Measurements from ENCODE around the gene CCDC3. TPM values are rescaled to one million over a fixed set of nuclear protein-coding genes. Genes with fewer than 3 reads are reported as not detected.

CCDC3 gene
- total RNA-seq, 6 experiments from 2014 or later = 0.05 to 0.09 (median 0.07) TPM; not detected in 2

- Mint-ChIP-seq H3K27ac (no peak overlapping the region), H3K36me3 (ENCODE audit: low read depth) (no peaks in the 10 kb centered on the region), H3K4me1 (ENCODE audit: low read depth) (no peaks in the 10 kb centered on the region), H3K27me3 (ENCODE audit: insufficient read depth) (no peaks in the 10 kb centered on the region; the same call in none of the 2 replicates), H3K9me3 (peaks cover 14% of the 10 kb centered on the region), H3K4me3 (no peak overlapping the region)
- no peak for TF ChIP-seq CTCF (IDR thresholded peaks at IDR 0.05)
- no peak for DNase-seq
Measured at GRCh38 chr10:12862459-12862858, 139.1 kb downstream of the CCDC3 start.

- no peak overlapping the region for H3K4me3 Mint-ChIP-seq
- H3K27ac Mint-ChIP-seq = no peak overlapping the region
- H3K36me3 Mint-ChIP-seq (ENCODE audit: low read depth) = no peaks in the 10 kb centered on the region
- H3K4me1 Mint-ChIP-seq (ENCODE audit: low read depth) = no peaks in the 10 kb centered on the region
- TF ChIP-seq CTCF (IDR thresholded peaks at IDR 0.05) = no peak
- H3K9me3 Mint-ChIP-seq = peaks cover 26% of the 10 kb centered on the region
- DNase-seq = no peak
- H3K27me3 Mint-ChIP-seq (ENCODE audit: insufficient read depth) = peaks cover 6% of the 10 kb centered on the region; the same call in 1 of the 2 replicates
Measured at GRCh38 chr10:12854988-12855387, 146.5 kb downstream of the CCDC3 start.

GRCh38 chr10:12852687-12853086 is 148.8 kb downstream of the CCDC3 start:
- no peak for DNase-seq
- H3K27ac Mint-ChIP-seq = no peak overlapping the region
- no peak overlapping the region for H3K4me3 Mint-ChIP-seq
- H3K9me3 Mint-ChIP-seq = peaks cover 23% of the 10 kb centered on the region
- no peak for TF ChIP-seq CTCF (IDR thresholded peaks at IDR 0.05)
- peaks cover 6% of the 10 kb centered on the region; the same call in 1 of the 2 replicates for H3K27me3 Mint-ChIP-seq (ENCODE audit: insufficient read depth)
- no peaks in the 10 kb centered on the region for H3K36me3 Mint-ChIP-seq (ENCODE audit: low read depth)
- H3K4me1 Mint-ChIP-seq (ENCODE audit: low read depth) = no peaks in the 10 kb centered on the region

GRCh38 chr10:12849319-12850181 is 152.0 kb downstream of the CCDC3 start:
- no peaks in the 10 kb centered on the region for H3K36me3 Mint-ChIP-seq (ENCODE audit: low read depth)
- no peak for DNase-seq
- no peak overlapping the region for H3K27ac Mint-ChIP-seq
- peaks cover 8% of the 10 kb centered on the region for H3K4me1 Mint-ChIP-seq (ENCODE audit: low read depth)
- peaks cover 3% of the 10 kb centered on the region; the same call in 1 of the 2 replicates for H3K27me3 Mint-ChIP-seq (ENCODE audit: insufficient read depth)
- peaks cover 11% of the 10 kb centered on the region; the same call in 1 of the 2 replicates for H3K9me3 Mint-ChIP-seq
- TF ChIP-seq CTCF (IDR thresholded peaks at IDR 0.05) = no peak
- H3K4me3 Mint-ChIP-seq = no peak overlapping the region

- DNase-seq = no peak
- no peaks in the 10 kb centered on the region for H3K36me3 Mint-ChIP-seq (ENCODE audit: low read depth)
- peaks cover 8% of the 10 kb centered on the region for H3K4me1 Mint-ChIP-seq (ENCODE audit: low read depth)
- peaks cover 3% of the 10 kb centered on the region; the same call in 1 of the 2 replicates for H3K27me3 Mint-ChIP-seq (ENCODE audit: insufficient read depth)
- H3K9me3 Mint-ChIP-seq = peaks cover 7% of the 10 kb centered on the region; the same call in 1 of the 2 replicates
- no peak overlapping the region for H3K4me3 Mint-ChIP-seq
- H3K27ac Mint-ChIP-seq = no peak overlapping the region
- TF ChIP-seq CTCF (IDR thresholded peaks at IDR 0.05) = no peak
Measured at GRCh38 chr10:12848439-12849173, 152.9 kb downstream of the CCDC3 start.
